ENCODE results near the gene ALKBH2.

Gene ALKBH2

DNA sequence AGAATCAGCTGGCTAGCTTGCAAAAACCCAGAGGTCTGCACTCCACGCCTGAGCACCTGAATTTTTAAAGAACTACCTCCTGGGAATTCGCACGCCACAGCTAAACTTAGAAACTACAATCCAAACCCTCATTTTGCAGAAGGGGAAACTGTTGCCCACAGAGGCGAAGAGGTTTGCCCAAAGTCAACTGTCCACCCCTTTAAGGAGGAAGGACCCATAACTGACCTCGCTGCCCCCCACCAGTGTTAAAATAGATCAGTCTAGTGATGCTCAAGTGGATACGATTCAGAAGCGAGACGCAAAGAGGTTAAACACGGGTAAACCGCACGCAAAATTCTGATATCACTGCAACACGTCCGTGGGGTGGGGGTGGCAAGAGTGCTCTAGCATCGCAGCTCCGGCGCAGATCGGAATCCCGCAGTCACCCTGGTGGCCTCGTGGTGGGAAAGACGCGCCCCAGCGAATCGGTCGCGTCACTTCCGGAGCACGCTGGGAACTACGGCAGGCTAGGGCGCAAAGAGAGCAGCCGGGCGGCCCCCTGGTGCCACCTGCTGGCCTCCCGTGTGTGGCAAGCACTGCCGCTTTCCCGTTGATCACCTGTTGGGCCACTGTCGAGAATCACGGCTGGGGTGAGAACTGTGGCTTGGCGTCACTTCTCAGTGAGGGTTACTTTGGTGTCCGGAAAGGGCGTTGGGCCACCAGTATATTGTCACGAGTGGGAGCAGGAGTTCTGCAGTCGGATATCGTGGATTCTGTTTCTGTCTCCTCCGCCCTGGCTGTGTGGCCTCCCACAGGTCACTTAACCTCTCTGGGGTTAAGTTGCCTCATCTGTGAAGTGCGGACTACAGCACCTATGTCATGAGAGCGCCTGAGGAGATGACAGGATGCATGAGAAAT is at the start of gene ALKBH2:
Gene ALKBH2, minus strand, starts transcription at position 451 of the 897 bp plus-strand sequence. CDS start 686 bp downstream, outside the sequence.
- TF ChIP-seq CTCF (IDR thresholded peaks at IDR 0.05; ENCODE audit: low read depth, low read length) = peak; percentile 99
- DNase-seq (ENCODE audit: low read depth in 2 of 2) = peak; percentile 91 to 93
- H3K4me3 ChIP-seq (replicated peaks in 1 of 2; ENCODE audit: low read depth in 2 of 2, low read length in 2 of 2) = peak within 1 kb of the TSS; percentile 50 to 58

GRCh38 chr12:109140560-109140959 is 47.3 kb upstream of the ALKBH2 start:
- no peak overlapping the region for H3K4me3 ChIP-seq (replicated peaks in 1 of 2; ENCODE audit: low read depth in 2 of 2, low read length in 2 of 2)
- TF ChIP-seq CTCF (IDR thresholded peaks at IDR 0.05; ENCODE audit: low read depth, low read length) = no peak
- no peak for DNase-seq (ENCODE audit: low read depth in 2 of 2)

- no peak for TF ChIP-seq CTCF (IDR thresholded peaks at IDR 0.05; ENCODE audit: low read depth, low read length)
- H3K4me3 ChIP-seq (replicated peaks in 1 of 2; ENCODE audit: low read depth in 2 of 2, low read length in 2 of 2) = no peak overlapping the region
- no peak for DNase-seq (ENCODE audit: low read depth in 2 of 2)
Observed at GRCh38 chr12:109139791-109140190, 46.5 kb upstream of the ALKBH2 start.

- TF ChIP-seq CTCF (IDR thresholded peaks at IDR 0.05; ENCODE audit: low read depth, low read length) = no peak
- DNase-seq (ENCODE audit: low read depth in 2 of 2) = no peak
- no peak overlapping the region for H3K4me3 ChIP-seq (replicated peaks in 1 of 2; ENCODE audit: low read depth in 2 of 2, low read length in 2 of 2)
Observed at GRCh38 chr12:109139360-109139759, 46.1 kb upstream of the ALKBH2 start.

DNA sequence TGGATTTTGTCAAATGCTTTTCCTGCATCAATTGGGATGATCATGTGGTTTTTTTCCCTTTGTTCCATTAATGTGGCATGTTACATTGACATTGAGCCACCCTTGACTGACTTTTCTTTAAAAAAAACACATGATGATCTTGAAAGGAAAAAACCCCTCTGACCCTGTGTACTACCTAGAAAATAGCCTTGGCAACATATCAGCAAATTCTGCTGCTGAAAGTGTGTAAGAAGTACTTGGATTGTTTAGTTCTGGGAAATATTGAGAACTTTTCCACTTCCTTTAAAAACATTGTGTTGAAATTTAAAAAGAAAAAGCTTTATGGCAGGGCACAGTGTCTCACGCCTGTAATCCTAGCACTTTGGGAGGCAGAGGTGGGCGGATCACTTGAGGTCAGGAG is 43.8 kb upstream of the ALKBH2 start:
- DNase-seq (ENCODE audit: low read depth in 2 of 2) = peak in 1 of 2 donors; percentile 28
- no peak for TF ChIP-seq CTCF (IDR thresholded peaks at IDR 0.05; ENCODE audit: low read depth, low read length)
- H3K4me3 ChIP-seq (replicated peaks in 1 of 2; ENCODE audit: low read depth in 2 of 2, low read length in 2 of 2) = no peak overlapping the region

GRCh38 chr12:109134186-109134917 is 41.1 kb upstream of the ALKBH2 start:
- peak; percentile 43 to 87 for DNase-seq (ENCODE audit: low read depth in 2 of 2)
- peak; percentile 74 for TF ChIP-seq CTCF (IDR thresholded peaks at IDR 0.05; ENCODE audit: low read depth, low read length)

More at GRCh38 chr12:109134186-109134917, 41.1 kb upstream of the ALKBH2 start:
- H3K4me3 ChIP-seq (replicated peaks in 1 of 2; ENCODE audit: low read depth in 2 of 2, low read length in 2 of 2) = no peak overlapping the region

Data from cardiac fibroblast (primary cell).